K562 (cell line): ENCODE results near the gene MTG2. TPM values are rescaled to one million over a fixed set of nuclear protein-coding genes. Genes with fewer than 3 reads are reported as not detected.

Source experiments
- ARNT ChIP-seq, 2 experiments: fragments of 450-650 bp; IDR thresholded peaks; 2 replicates each; pipeline ENCODE4 v1.6.1; 2016; ENCODE audit warnings: mild to moderate bottlenecking in 1 of 2
- BCOR ChIP-seq: fragments of 450-650 bp; IDR thresholded peaks from 2 replicates; pipeline ENCODE4 v1.6.1; 2016
- EP400 ChIP-seq: fragments of 450-650 bp; IDR thresholded peaks from 2 replicates; pipeline ENCODE4 v1.6.1; 2017; ENCODE audit warnings: antibody characterized with exemption, mild to moderate bottlenecking, moderate library complexity
- ESRRB ChIP-seq: fragments of 250-450 bp; sonication (Bioruptor Pico); IDR thresholded peaks from 2 replicates; pipeline ENCODE4 v1.5.0; 2020; ENCODE audit warnings: mild to moderate bottlenecking, moderate library complexity, borderline replicate concordance
- EZH2 ChIP-seq: IDR thresholded peaks from 2 replicates; pipeline ENCODE4 v1.6.1; 2012; ENCODE audit warnings: low read depth, mild to moderate bottlenecking, inconsistent platforms, low read length, borderline replicate concordance
- FOXJ2 ChIP-seq: fragments of 200-800 bp; sonication (Bioruptor generic); IDR thresholded peaks from 2 replicates; pipeline ENCODE4 v1.6.1; 2016; ENCODE audit warnings: missing genetic modification characterization, missing compliant biosample characterization
- FOXK1 ChIP-seq: sonication (generic); formaldehyde crosslinking; IDR thresholded peaks from 2 replicates; pipeline ENCODE4 v1.8.0; 2022; ENCODE audit warnings: missing genetic modification reagents, mild to moderate bottlenecking, borderline replicate concordance
- HDAC2 ChIP-seq: fragments of 450-650 bp; IDR thresholded peaks from 2 replicates; pipeline ENCODE4 v1.6.1; 2016; ENCODE audit warnings: mild to moderate bottlenecking
- HNRNPK ChIP-seq: fragments of 200-400 bp; formaldehyde crosslinking; IDR thresholded peaks from one replicate; pipeline ENCODE4 v1.6.1; 2018; ENCODE audit warnings: mild to moderate bottlenecking, low read depth, low read length; ENCODE audit not compliant: poor library complexity, severe bottlenecking
- KDM4B ChIP-seq, 2 experiments: fragments of 450-650 bp in 1 of 2; sonication (generic) in 1 of 2; IDR thresholded peaks; 2 replicates each; pipeline ENCODE4 v1.6.1; 2016 to 2017; ENCODE audit warnings: borderline replicate concordance in 2 of 2, antibody characterized with exemption in 1 of 2, low read depth in 1 of 2, mild to moderate bottlenecking in 1 of 2
- MTA1 ChIP-seq: fragments of 450-650 bp; IDR thresholded peaks from 2 replicates; pipeline ENCODE4 v1.6.1; 2017; ENCODE audit warnings: borderline replicate concordance
- MXD1 ChIP-seq: fragments of 250-450 bp; sonication (Bioruptor Pico); IDR thresholded peaks from 2 replicates; pipeline ENCODE4 v1.8.0; 2021; ENCODE audit warnings: borderline replicate concordance, mild to moderate bottlenecking, moderate library complexity; ENCODE audit not compliant: poor library complexity, severe bottlenecking
- MYC ChIP-seq, 2 experiments: fragments of 250-450 bp in 1 of 2; sonication (Bioruptor Pico) in 1 of 2; IDR thresholded peaks; 2 replicates each; pipeline versions ENCODE4 v1.5.1 to v1.6.1; 2012 to 2021; ENCODE audit warnings: low read depth in 2 of 2, borderline replicate concordance in 1 of 2, improper control_type of control experiment in 1 of 2, low read length in 1 of 2, mild to moderate bottlenecking in 1 of 2, moderate library complexity in 1 of 2
- MYNN ChIP-seq, 2 experiments: sonication (generic); formaldehyde crosslinking in 1 of 2; IDR thresholded peaks; 2 replicates each; pipeline versions ENCODE4 v1.5.0 to v1.6.1; 2016 to 2020; ENCODE audit warnings: antibody characterized with exemption in 1 of 2, missing genetic modification reagents in 1 of 2
- NR3C1 ChIP-seq: sonication (generic); formaldehyde crosslinking; IDR thresholded peaks from 2 replicates; pipeline ENCODE4 v1.8.1; 2022; ENCODE audit warnings: missing genetic modification reagents
- RAD21 ChIP-seq, 2 experiments: fragments of 250-450 bp in 1 of 2; fragments of 450-650 bp in 1 of 2; sonication (Bioruptor Pico) in 1 of 2; formaldehyde crosslinking in 1 of 2; IDR thresholded peaks in 1 of 2; conservative IDR thresholded peaks in 1 of 2; 2 replicates each; pipeline versions ENCODE4 v1.4.0 to v1.8.0; 2020 to 2022; ENCODE audit warnings: mild to moderate bottlenecking in 2 of 2, moderate library complexity in 1 of 2
- RHOXF2B ChIP-seq: fragments of 250-450 bp; sonication (Bioruptor Pico); conservative IDR thresholded peaks from 2 replicates; pipeline ENCODE4 v1.5.1; 2021
- THRB ChIP-seq: fragments of 450-650 bp; formaldehyde crosslinking; conservative IDR thresholded peaks from 2 replicates; pipeline ENCODE4 v1.4.0; 2022; ENCODE audit warnings: mild to moderate bottlenecking, missing genetic modification characterization
- ZFP1 ChIP-seq: fragments of 450-650 bp; formaldehyde crosslinking; IDR thresholded peaks from 2 replicates; pipeline ENCODE4 v1.4.0; 2020; ENCODE audit warnings: mild to moderate bottlenecking, mixed read lengths
- ZFPM2 ChIP-seq: fragments of 250-450 bp; sonication (Bioruptor Pico); IDR thresholded peaks from 2 replicates; pipeline ENCODE4 v1.5.1; 2022; ENCODE audit warnings: mild to moderate bottlenecking
- ZKSCAN8 ChIP-seq: fragments of 200-800 bp; sonication (Bioruptor generic); IDR thresholded peaks from 2 replicates; pipeline ENCODE4 v1.6.1; 2016; ENCODE audit warnings: missing genetic modification characterization, missing compliant biosample characterization
- ZNF23 ChIP-seq: fragments of 250-450 bp; sonication (Bioruptor Pico); IDR thresholded peaks from 2 replicates; pipeline ENCODE4 v1.4.0; 2020; ENCODE audit warnings: mild to moderate bottlenecking
- ZNF589 ChIP-seq: fragments of 200-800 bp; sonication (Bioruptor generic); IDR thresholded peaks from 2 replicates; pipeline ENCODE4 v1.6.1; 2016; ENCODE audit warnings: low read depth, missing genetic modification characterization, missing compliant biosample characterization
- ZNF639 ChIP-seq, 2 experiments: fragments of 200-800 bp in 1 of 2; sonication (Bioruptor generic) in 1 of 2; sonication (generic) in 1 of 2; formaldehyde crosslinking in 1 of 2; IDR thresholded peaks in 1 of 2; conservative IDR thresholded peaks in 1 of 2; 2 replicates each; pipeline versions ENCODE4 v1.5.0 to v1.6.1; 2016 to 2020; ENCODE audit warnings: missing compliant biosample characterization in 1 of 2, missing genetic modification characterization in 1 of 2, missing genetic modification reagents in 1 of 2
- polyA plus RNA-seq, 8 experiments: library from polyadenylated mRNA; depleted of rRNA in 4 of 8; stranded (reverse) in 5 of 8; unstranded in 3 of 8; fragments of >200 nt; fragmentation: Nextera tagmentation in 2 of 8; fragmentation: Illumina TruSeq in 1 of 8; extraction: Ambion mirVana in 2 of 8; extraction: Trizol in 1 of 8; gene quantifications; 2 replicates each; pipeline versions ENCODE4 v1.2.1 to v1.2.3, GENCODE V29; 2011 to 2014; ENCODE audit warnings: inconsistent platforms in 1 of 8, missing spikeins in 1 of 8
- total RNA-seq, 7 experiments: library from RNA; depleted of rRNA in 6 of 7; stranded (reverse); fragments of >200 nt in 6 of 7; fragmentation: Illumina TruSeq in 2 of 7; extraction: Trizol in 2 of 7; gene quantifications; 2 replicates each; pipeline versions ENCODE4 v1.2.1 to v1.2.3, GENCODE V29; 2011 to 2021; ENCODE audit warnings: low replicate concordance in 1 of 7

The MTG2 gene
- total and polyA plus RNA-seq, 9 of the 15 experiments (the other 6 are each of a cell fraction or from before 2014, with no cell fraction given) = 8.7 to 67.5 (median 44.5) TPM

GRCh38 chr20:62143081-62143956, 39.5 kb upstream of the MTG2 start, which contains the start of the genes PSMA7 and SS18L1 (continued):
- TF ChIP-seq ZNF639 (CRISPR knock-in tag; conservative IDR thresholded peaks at IDR 0.05 in 1 of 2, IDR thresholded peaks at IDR 0.05 in 1 of 2) (peak in 1 of 2 experiments; percentile 94; a peak in 2 of 4 replicates), ZKSCAN8 (CRISPR knock-in tag) (no peak), ZFP1 (CRISPR knock-in tag) (no peak), ZNF23 (CRISPR knock-in tag) (no peak), MYC (IDR thresholded peaks at IDR 0.05; ENCODE audit: low read depth, low read length) (peak; percentile 46; the same call in 1 of the 2 replicates), MYC (CRISPR knock-in tag; IDR thresholded peaks at IDR 0.05; ENCODE audit: borderline replicate concordance, low read depth) (no peak), FOXK1 (no peak), FOXJ2 (tag) (no peak), EZH2 (no peak), HDAC2 (no peak), THRB (CRISPR knock-in tag) (no peak), MYNN (IDR thresholded peaks at IDR 0.05) (no peak), MYNN (CRISPR knock-in tag; IDR thresholded peaks at IDR 0.05) (no peak), BCOR (no peak), MXD1 (CRISPR knock-in tag) (no peak), RHOXF2B (CRISPR knock-in tag) (no peak), ESRRB (CRISPR knock-in tag) (no peak), MTA1 (no peak), ZFPM2 (CRISPR knock-in tag) (no peak), EP400 (peak; percentile 48; the same call in 1 of the 2 replicates), NR3C1 (CRISPR knock-in tag) (peak; percentile 48; the same call in 1 of the 2 replicates), HNRNPK (no peak), KDM4B (IDR thresholded peaks at IDR 0.05; ENCODE audit: borderline replicate concordance in 2 of 2, low read depth in 1 of 2) (no peak), RAD21 (CRISPR knock-in tag; conservative IDR thresholded peaks at IDR 0.05 in 1 of 2, IDR thresholded peaks at IDR 0.05 in 1 of 2) (no peak), ARNT (IDR thresholded peaks at IDR 0.05) (no peak), ZNF589 (CRISPR knock-in tag) (no peak)
